ENCODE results near the gene CXorf58. TPM values are rescaled to one million over a fixed set of nuclear protein-coding genes. Genes with fewer than 3 reads are reported as not detected.

CXorf58 gene
- total and polyA plus RNA-seq, 2 of the 8 experiments (the other 6 are each of a cell fraction or from before 2014, with no cell fraction given) = 0.05 TPM; not detected in 1

DNA sequence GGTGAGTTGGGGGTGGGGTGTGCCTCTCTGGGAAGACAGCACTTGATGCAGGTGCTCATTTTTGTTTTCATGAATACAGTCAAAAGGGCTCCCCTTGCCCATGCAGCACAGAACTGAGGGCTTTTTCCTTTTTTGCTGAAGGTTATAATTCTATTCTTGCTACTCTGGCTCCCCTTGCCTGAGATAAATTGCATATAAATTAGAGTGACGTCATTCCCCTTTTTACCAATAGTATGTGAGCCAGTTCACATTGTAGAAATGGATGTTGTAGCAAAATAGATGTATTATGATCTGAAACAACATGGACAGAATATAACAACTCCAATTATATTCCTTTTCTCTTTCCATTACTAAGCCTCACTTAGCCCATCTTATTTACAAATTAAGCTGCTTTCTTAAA lies 28.4 kb downstream of the CXorf58 start:
- Histone ChIP-seq H3K27ac (ENCODE audit: low read depth, low read length) (no peak overlapping the region), H3K9me3 (ENCODE audit: insufficient read depth in 2 of 2, low read depth in 1 of 2, low read length in 1 of 2) (no peaks in the 10 kb centered on the region), H2BK15ac (ENCODE audit: low read length) (no peak overlapping the region), H2BK5ac (ENCODE audit: low read depth, low read length) (no peak overlapping the region), H3K79me2 (ENCODE audit: control insufficient read depth in 1 of 2, insufficient read depth in 2 of 2, low read length in 2 of 2) (no peaks in the 10 kb centered on the region), H4K20me1 (replicated peaks in 1 of 2; ENCODE audit: control insufficient read depth in 1 of 2, insufficient read depth in 2 of 2, low read length in 2 of 2) (no peaks in the 10 kb centered on the region), H2AFZ (ENCODE audit: low read length) (no peak overlapping the region), H3K36me3 (ENCODE audit: control insufficient read depth in 2 of 4, insufficient read depth in 4 of 4, low read length in 3 of 4) (no peaks in the 10 kb centered on the region), H3K23me2 (ENCODE audit: low read depth, low read length) (no peaks in the 10 kb centered on the region; the same call in 1 of the 2 replicates), H3K4ac (replicated peaks; ENCODE audit: insufficient read length, low read depth, low read length) (no peak overlapping the region), H3K18ac (ENCODE audit: extremely low read depth, low read length) (no peak overlapping the region), H3K4me3 (ENCODE audit: extremely low read depth in 1 of 4, insufficient read depth in 2 of 4, low read depth in 3 of 4, low read length in 4 of 4) (no peak overlapping the region), H4K8ac (ENCODE audit: extremely low read depth, insufficient read depth, low read length) (peak overlapping the region; percentile 25; the same call in 1 of the 2 replicates), H2AK5ac (ENCODE audit: low read depth, low read length) (no peak overlapping the region), H2BK20ac (ENCODE audit: low read length) (no peak overlapping the region), H2BK12ac (ENCODE audit: low read depth, low read length) (no peak overlapping the region), H2BK120ac (replicated peaks; ENCODE audit: low read depth, low read length) (no peak overlapping the region), H3K9ac (replicated peaks in 1 of 4; ENCODE audit: extremely low read depth in 1 of 4, low read depth in 3 of 4, low read length in 3 of 4) (no peak overlapping the region), H3K4me2 (ENCODE audit: insufficient read depth in 1 of 2, low read depth in 2 of 2, low read length in 2 of 2) (no peak overlapping the region), H3K14ac (ENCODE audit: insufficient read length) (no peak overlapping the region), H3K56ac (replicated peaks; ENCODE audit: insufficient read length, low read depth, low read length) (no peak overlapping the region), H3K4me1 (replicated peaks in 1 of 4; ENCODE audit: control insufficient read depth in 3 of 4, insufficient read depth in 4 of 4, low read length in 3 of 4) (no peaks in the 10 kb centered on the region), H4K5ac (ENCODE audit: insufficient read length, low read depth, low read length) (no peak overlapping the region), H4K91ac (replicated peaks; ENCODE audit: insufficient read length, low read length) (no peak overlapping the region), H3K23ac (ENCODE audit: insufficient read length) (no peak overlapping the region), H3K27me3 (replicated peaks in 1 of 4; ENCODE audit: control insufficient read depth in 3 of 4, extremely low read depth in 1 of 4, insufficient read depth in 3 of 4, low read length in 3 of 4) (no peaks in the 10 kb centered on the region), H3K79me1 (ENCODE audit: low read depth, low read length) (no peaks in the 10 kb centered on the region)
- FAIRE-seq = no peak
- CTCF ChIA-PET (ENCODE audit: partially characterized antibody) = no interaction called here
- 45% methylated on average over 1 of the region's 1 CpG; no CpG with 5 or more reads in 1 of the 2 experiments for WGBS, 2 experiments (ENCODE audit: extremely low coverage in 1 of 2, insufficient coverage in 1 of 2, insufficient read length in 1 of 2, insufficient replicate concordance in 2 of 2, low coverage in 1 of 2, low lambda C conversion rate in 2 of 2, missing lambda C conversion rate in 1 of 2)
- DNase-seq (ENCODE audit: low read depth in 1 of 2, low spot score in 2 of 2) = no peak
- POLR2A ChIA-PET (ENCODE audit: partially characterized antibody) = no interaction called here
- no peak for TF ChIP-seq GTF2F1 (IDR thresholded peaks at IDR 0.05; ENCODE audit: borderline replicate concordance, low read depth, low read length)
- TF ChIP-seq USF2 (IDR thresholded peaks at IDR 0.05; ENCODE audit: low read length) = no peak
- no peak for TF ChIP-seq ATF3 (IDR thresholded peaks at IDR 0.05; ENCODE audit: insufficient read depth, low read depth, low read length)
- TF ChIP-seq POLR2A (IDR thresholded peaks at IDR 0.05; ENCODE audit: control extremely low read depth in 1 of 2, low read depth in 2 of 2, low read length in 2 of 2) = no peak
- TF ChIP-seq SAP30 (IDR thresholded peaks at IDR 0.05; ENCODE audit: insufficient read depth, insufficient replicate concordance, low read length) = no peak
- no peak for TF ChIP-seq HDAC2 (IDR thresholded peaks at IDR 0.05; ENCODE audit: borderline replicate concordance in 1 of 2, low read depth in 2 of 2, low read length in 2 of 2)
- TF ChIP-seq CBX8 (IDR thresholded peaks at IDR 0.05; ENCODE audit: borderline replicate concordance, low read depth, low read length) = no peak
- TF ChIP-seq SP2 (IDR thresholded peaks at IDR 0.05; ENCODE audit: low read length) = no peak
- TF ChIP-seq, protein P1, sequence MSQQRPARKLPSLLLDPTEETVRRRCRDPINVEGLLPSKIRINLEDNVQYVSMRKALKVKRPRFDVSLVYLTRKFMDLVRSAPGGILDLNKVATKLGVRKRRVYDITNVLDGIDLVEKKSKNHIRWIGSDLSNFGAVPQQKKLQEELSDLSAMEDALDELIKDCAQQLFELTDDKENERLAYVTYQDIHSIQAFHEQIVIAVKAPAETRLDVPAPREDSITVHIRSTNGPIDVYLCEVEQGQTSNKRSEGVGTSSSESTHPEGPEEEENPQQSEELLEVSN (IDR thresholded peaks at IDR 0.05) = no peak
- TF ChIP-seq, protein P2, sequence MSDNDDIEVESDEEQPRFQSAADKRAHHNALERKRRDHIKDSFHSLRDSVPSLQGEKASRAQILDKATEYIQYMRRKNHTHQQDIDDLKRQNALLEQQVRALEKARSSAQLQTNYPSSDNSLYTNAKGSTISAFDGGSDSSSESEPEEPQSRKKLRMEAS (IDR thresholded peaks at IDR 0.05) = no peak
- TF ChIP-seq PHF8 (conservative IDR thresholded peaks at IDR 0.05; ENCODE audit: low read depth, low read length) = no peak
